MM.1S (cell line): Measurements from ENCODE around the gene IRX5.

Source experiments
- DNase-seq: peaks from one replicate; pipeline ENCODE4 v3.0.0-alpha.2; 2015
- H2AFZ ChIP-seq: fragments of 300-600 bp; sonication (generic); 2 replicates; pipeline ENCODE4 v1.6.0; 2016; ENCODE audit warnings: antibody characterized with exemption, low read length
- H3F3A ChIP-seq: fragments of 300-600 bp; sonication (generic); 2 replicates; pipeline ENCODE4 v1.6.1; 2016; ENCODE audit warnings: mild to moderate bottlenecking, antibody characterized with exemption, low read length, moderate library complexity, mixed read lengths; ENCODE audit not compliant: insufficient read depth
- H3K27ac ChIP-seq: fragments of 300-600 bp; sonication (generic); 2 replicates; pipeline ENCODE4 v1.5.1; 2016; ENCODE audit warnings: mild to moderate bottlenecking, low read length
- H3K27me3 ChIP-seq: fragments of 300-600 bp; sonication (generic); replicated peaks from 2 replicates; pipeline ENCODE4 v1.6.0; 2016; ENCODE audit warnings: low read length; ENCODE audit not compliant: insufficient read depth
- H3K36me3 ChIP-seq: fragments of 300-600 bp; sonication (generic); replicated peaks from 2 replicates; pipeline ENCODE4 v1.6.1; 2016; ENCODE audit warnings: mild to moderate bottlenecking, low read length, mixed read lengths; ENCODE audit not compliant: insufficient read depth
- H3K4me1 ChIP-seq: fragments of 300-600 bp; sonication (generic); 2 replicates; pipeline ENCODE4 v1.6.1; 2016; ENCODE audit warnings: low read length, mixed read lengths
- H3K4me2 ChIP-seq: fragments of 300-600 bp; sonication (generic); 2 replicates; pipeline ENCODE4 v1.6.0; 2016; ENCODE audit warnings: low read depth, low read length
- H3K4me3 ChIP-seq: fragments of 300-600 bp; sonication (generic); 2 replicates; pipeline ENCODE4 v1.5.1; 2016; ENCODE audit warnings: low read length, mixed read lengths
- H3K79me2 ChIP-seq: fragments of 300-600 bp; sonication (generic); 2 replicates; pipeline ENCODE4 v1.6.1; 2016; ENCODE audit warnings: mixed run types, low read length, mixed read lengths
- H3K9ac ChIP-seq: fragments of 300-600 bp; sonication (generic); 2 replicates; pipeline ENCODE4 v1.6.1; 2016; ENCODE audit warnings: low read length, mixed read lengths
- H3K9me2 ChIP-seq: fragments of 300-600 bp; sonication (generic); replicated peaks from 2 replicates; pipeline ENCODE4 v1.6.1; 2016; ENCODE audit warnings: mild to moderate bottlenecking, low read length, mixed read lengths; ENCODE audit not compliant: insufficient read depth
- H3K9me3 ChIP-seq: fragments of 300-600 bp; sonication (generic); replicated peaks from 2 replicates; pipeline ENCODE4 v1.6.1; 2016; ENCODE audit warnings: mild to moderate bottlenecking, low read length, mixed read lengths; ENCODE audit not compliant: insufficient read depth
- H4K20me1 ChIP-seq: fragments of 300-600 bp; sonication (generic); 2 replicates; pipeline ENCODE4 v1.6.1; 2016; ENCODE audit warnings: mild to moderate bottlenecking, low read length, moderate library complexity, mixed read lengths; ENCODE audit not compliant: insufficient read depth
- CTCF ChIP-seq: fragments of 300-600 bp; sonication (generic); IDR thresholded peaks from 2 replicates; pipeline ENCODE4 v1.5.1; 2016; ENCODE audit warnings: antibody characterized with exemption, low read length, mixed read lengths
- EZH2 ChIP-seq: fragments of 300-600 bp; sonication (generic); optimal IDR thresholded peaks from 2 replicates; pipeline ENCODE3; 2017; ENCODE audit warnings: low read depth, mild to moderate bottlenecking, antibody characterized with exemption, low read length, mixed read lengths
- EZH2phosphoT487 ChIP-seq: fragments of 300-600 bp; sonication (generic); IDR thresholded peaks from 2 replicates; pipeline ENCODE4 v1.6.1; 2018; ENCODE audit warnings: antibody characterized with exemption, low read length

IRX5 gene

GRCh38 chr16:54946909-54947308 is 16.2 kb downstream of the IRX5 start:
- H4K20me1 ChIP-seq = no peaks in the 10 kb centered on the region
- no peak overlapping the region for H3K4me2 ChIP-seq
- H3K9me3 ChIP-seq = no peaks in the 10 kb centered on the region
- no peaks in the 10 kb centered on the region for H3K79me2 ChIP-seq
- no peak overlapping the region for H3K27ac ChIP-seq
- H3K27me3 ChIP-seq = no peaks in the 10 kb centered on the region
- no peak overlapping the region for H3K4me3 ChIP-seq
- no peak for DNase-seq
- H3K9ac ChIP-seq = no peak overlapping the region
- no peaks in the 10 kb centered on the region for H3K4me1 ChIP-seq
- no peak overlapping the region for H2AFZ ChIP-seq
- no peaks in the 10 kb centered on the region for H3K36me3 ChIP-seq
- no peaks in the 10 kb centered on the region for H3F3A ChIP-seq
- H3K9me2 ChIP-seq = no peaks in the 10 kb centered on the region
- TF ChIP-seq EZH2 (no peak), CTCF (no peak), EZH2phosphoT487 (no peak)

- no peak for DNase-seq
- no peaks in the 10 kb centered on the region for H3K9me3 ChIP-seq
- H3K4me3 ChIP-seq = no peak overlapping the region
- no peaks in the 10 kb centered on the region for H3K4me1 ChIP-seq
- TF ChIP-seq EZH2 = no peak
- TF ChIP-seq EZH2phosphoT487 = no peak
- no peak for TF ChIP-seq CTCF
- no peaks in the 10 kb centered on the region for H3K9me2 ChIP-seq
- H2AFZ ChIP-seq = no peak overlapping the region
- H3K4me2 ChIP-seq = no peak overlapping the region
- no peak overlapping the region for H3K27ac ChIP-seq
- no peaks in the 10 kb centered on the region for H4K20me1 ChIP-seq
- H3K36me3 ChIP-seq = no peaks in the 10 kb centered on the region
- no peak overlapping the region for H3K9ac ChIP-seq
- no peaks in the 10 kb centered on the region for H3K27me3 ChIP-seq
- no peaks in the 10 kb centered on the region for H3K79me2 ChIP-seq
- no peaks in the 10 kb centered on the region for H3F3A ChIP-seq
Measured at GRCh38 chr16:54947616-54948015, 17.0 kb downstream of the IRX5 start.

- no peak overlapping the region for H3K4me3 ChIP-seq
- H3K27me3 ChIP-seq = no peaks in the 10 kb centered on the region
- H3K4me1 ChIP-seq = no peaks in the 10 kb centered on the region
- no peaks in the 10 kb centered on the region for H3K79me2 ChIP-seq
- no peak for TF ChIP-seq EZH2phosphoT487
- no peak for TF ChIP-seq CTCF
- no peak for TF ChIP-seq EZH2
- no peaks in the 10 kb centered on the region for H3K9me3 ChIP-seq
- no peak overlapping the region for H3K9ac ChIP-seq
- H4K20me1 ChIP-seq = no peaks in the 10 kb centered on the region
- DNase-seq = no peak
- no peaks in the 10 kb centered on the region for H3F3A ChIP-seq
- no peak overlapping the region for H2AFZ ChIP-seq
- no peak overlapping the region for H3K4me2 ChIP-seq
- H3K9me2 ChIP-seq = no peaks in the 10 kb centered on the region
- no peaks in the 10 kb centered on the region for H3K36me3 ChIP-seq
- H3K27ac ChIP-seq = no peak overlapping the region
Measured at GRCh38 chr16:54952195-54952594, 21.5 kb downstream of the IRX5 start.

GRCh38 chr16:54953461-54953860 is 22.8 kb downstream of the IRX5 start:
- Histone ChIP-seq H3K36me3 (no peaks in the 10 kb centered on the region), H3K27me3 (no peaks in the 10 kb centered on the region), H3K4me3 (no peak overlapping the region), H4K20me1 (no peaks in the 10 kb centered on the region), H3K9ac (no peak overlapping the region), H3K4me1 (no peaks in the 10 kb centered on the region), H3K9me3 (no peaks in the 10 kb centered on the region), H3F3A (no peaks in the 10 kb centered on the region), H3K9me2 (no peaks in the 10 kb centered on the region), H3K4me2 (no peak overlapping the region), H3K27ac (no peak overlapping the region), H2AFZ (no peak overlapping the region), H3K79me2 (no peaks in the 10 kb centered on the region)
- DNase-seq = no peak
- TF ChIP-seq EZH2 = no peak
- TF ChIP-seq CTCF = no peak
- TF ChIP-seq EZH2phosphoT487 = no peak
